H9 (cell line): ENCODE results near the gene OTOS. TPM values are rescaled to one million over a fixed set of nuclear protein-coding genes. Genes with fewer than 3 reads are reported as not detected.

ENCODE experiments used
- DNase-seq: peaks from one replicate; pipeline ENCODE4 v3.0.0-alpha.2; 2017
- H2AFZ ChIP-seq: one replicate; pipeline ENCODE4 v1.6.1; 2013; ENCODE audit warnings: mild to moderate bottlenecking, low read length, control low read depth, moderate library complexity
- H2AK5ac ChIP-seq: 2 replicates; pipeline ENCODE4 v1.6.1; 2013; ENCODE audit warnings: low read length, control low read depth, mixed read lengths; ENCODE audit not compliant: insufficient read length
- H2BK120ac ChIP-seq: one replicate; pipeline ENCODE4 v1.6.1; 2013; ENCODE audit warnings: low read depth, mild to moderate bottlenecking, low read length, control low read depth, inconsistent platforms; ENCODE audit not compliant: poor library complexity, severe bottlenecking
- H2BK12ac ChIP-seq: 2 replicates; pipeline ENCODE4 v1.6.1; 2013; ENCODE audit warnings: low read length, control low read depth, mixed read lengths, low read depth; ENCODE audit not compliant: insufficient read length
- H2BK15ac ChIP-seq: 2 replicates; pipeline ENCODE4 v1.6.1; 2013; ENCODE audit warnings: low read depth, low read length, control low read depth
- H2BK20ac ChIP-seq: one replicate; pipeline ENCODE4 v1.6.1; 2013; ENCODE audit warnings: low read depth, mild to moderate bottlenecking, low read length, control low read depth, inconsistent platforms; ENCODE audit not compliant: poor library complexity, severe bottlenecking
- H2BK5ac ChIP-seq: 2 replicates; pipeline ENCODE4 v1.6.1; 2013; ENCODE audit warnings: low read length, control low read depth, mixed read lengths; ENCODE audit not compliant: insufficient read length
- H3K14ac ChIP-seq: 2 replicates; pipeline ENCODE4 v1.6.1; 2013; ENCODE audit warnings: low read length, control low read depth; ENCODE audit not compliant: insufficient read depth
- H3K18ac ChIP-seq: 2 replicates; pipeline ENCODE4 v1.6.1; 2013; ENCODE audit warnings: low read depth, mild to moderate bottlenecking, mixed read lengths, low read length, control low read depth; ENCODE audit not compliant: insufficient read length
- H3K23ac ChIP-seq: 2 replicates; pipeline ENCODE4 v1.6.1; 2013; ENCODE audit warnings: low read length, control low read depth, mixed read lengths, low read depth; ENCODE audit not compliant: insufficient read length
- H3K23me2 ChIP-seq: 2 replicates; pipeline ENCODE4 v1.6.1; 2013; ENCODE audit warnings: low read depth, mild to moderate bottlenecking, mixed read lengths, low read length, control low read depth; ENCODE audit not compliant: insufficient read length, poor library complexity, severe bottlenecking
- H3K27ac ChIP-seq: 2 replicates; pipeline ENCODE4 v1.5.1; 2013; ENCODE audit warnings: low read length, control low read depth, mixed read lengths, low read depth; ENCODE audit not compliant: insufficient read length
- H3K27me3 ChIP-seq: 2 replicates; pipeline ENCODE4 v1.6.1; 2013; ENCODE audit warnings: low read length, control low read depth, inconsistent platforms; ENCODE audit not compliant: insufficient read depth
- H3K4ac ChIP-seq: 2 replicates; pipeline ENCODE4 v1.6.1; 2013; ENCODE audit warnings: low read depth, mild to moderate bottlenecking, control low read depth, inconsistent platforms, low read length, moderate library complexity
- H3K4me1 ChIP-seq: 2 replicates; pipeline ENCODE4 v1.6.1; 2013; ENCODE audit warnings: low read length, control low read depth, inconsistent platforms; ENCODE audit not compliant: insufficient read depth
- H3K4me2 ChIP-seq: 2 replicates; pipeline ENCODE4 v1.6.1; 2013; ENCODE audit warnings: low read length, control low read depth, mixed read lengths; ENCODE audit not compliant: insufficient read length, insufficient read depth
- H3K56ac ChIP-seq: 2 replicates; pipeline ENCODE4 v1.6.1; 2013; ENCODE audit warnings: low read depth, mild to moderate bottlenecking, mixed read lengths, low read length, control low read depth; ENCODE audit not compliant: insufficient read length
- H3K79me1 ChIP-seq: 2 replicates; pipeline ENCODE4 v1.6.1; 2013; ENCODE audit warnings: low read depth, mild to moderate bottlenecking, moderate library complexity, low read length, control low read depth, inconsistent platforms; ENCODE audit not compliant: insufficient read depth, poor library complexity, severe bottlenecking
- H3K79me2 ChIP-seq: 2 replicates; pipeline ENCODE4 v1.6.1; 2013; ENCODE audit warnings: low read length, control low read depth, inconsistent platforms; ENCODE audit not compliant: insufficient read depth
- H3K9ac ChIP-seq: 2 replicates; pipeline ENCODE4 v1.6.1; 2013; ENCODE audit warnings: low read length, control low read depth, mixed read lengths; ENCODE audit not compliant: insufficient read length; ENCODE audit errors: extremely low read depth
- H3K9me3 ChIP-seq: one replicate; pipeline ENCODE4 v1.6.1; 2013; ENCODE audit warnings: low read depth, low read length, inconsistent platforms; ENCODE audit not compliant: control insufficient read depth
- H3T11ph ChIP-seq: one replicate; pipeline ENCODE4 v1.6.1; 2013; ENCODE audit warnings: mild to moderate bottlenecking, low read length, control low read depth, inconsistent platforms
- H4K20me1 ChIP-seq: one replicate; pipeline ENCODE4 v1.6.1; 2013; ENCODE audit not compliant: control insufficient read depth, insufficient read length, insufficient read depth
- H4K5ac ChIP-seq: 2 replicates; pipeline ENCODE4 v1.6.1; 2013; ENCODE audit warnings: low read depth, mild to moderate bottlenecking, mixed read lengths, low read length, control low read depth; ENCODE audit not compliant: insufficient read length
- H4K8ac ChIP-seq: replicated peaks from 2 replicates; pipeline ENCODE4 v1.6.1; 2013; ENCODE audit warnings: low read length, control low read depth, mixed read lengths, low read depth; ENCODE audit not compliant: insufficient read length
- H4K91ac ChIP-seq: 2 replicates; pipeline ENCODE4 v1.6.1; 2013; ENCODE audit warnings: low read depth, mild to moderate bottlenecking, moderate library complexity, mixed read lengths, low read length, control low read depth; ENCODE audit not compliant: insufficient read length
- H3K27ac Mint-ChIP-seq, 3 experiments: 2 replicates in 2 of 3; 3 replicates in 1 of 3; pipeline ENCODE4 v1.8.0; 2020 to 2021; ENCODE audit warnings: mixed read lengths in 3 of 3, mild to moderate bottlenecking in 1 of 3, moderate library complexity in 1 of 3
- H3K27me3 Mint-ChIP-seq: 2 replicates; pipeline ENCODE4 v1.8.0; 2021; ENCODE audit warnings: low read depth, mild to moderate bottlenecking, moderate library complexity, mixed read lengths
- H3K36me3 Mint-ChIP-seq, 3 experiments: 2 replicates in 2 of 3; 3 replicates in 1 of 3; pipeline ENCODE4 v1.8.0; 2020 to 2021; ENCODE audit warnings: low read depth in 3 of 3, mixed read lengths in 3 of 3; ENCODE audit not compliant: insufficient read depth in 1 of 3
- H3K4me1 Mint-ChIP-seq, 2 experiments: 2 replicates each; pipeline ENCODE4 v1.8.0; 2020; ENCODE audit warnings: mixed read lengths in 2 of 2
- H3K4me3 Mint-ChIP-seq, 2 experiments: 2 replicates in 1 of 2; 3 replicates in 1 of 2; pipeline ENCODE4 v1.8.0; 2020 to 2021; ENCODE audit warnings: mild to moderate bottlenecking in 2 of 2, mixed read lengths in 2 of 2, moderate library complexity in 1 of 2
- H3K9me3 Mint-ChIP-seq, 2 experiments: 2 replicates in 1 of 2; 3 replicates in 1 of 2; pipeline ENCODE4 v1.8.0; 2020; ENCODE audit warnings: mild to moderate bottlenecking in 2 of 2, mixed read lengths in 2 of 2, moderate library complexity in 1 of 2
- WGBS: extraction: QIAGEN DNeasy Blood & Tissue Kit; methylation state at CpG from one replicate; pipeline ENCODE4 v1.1.7; 2013; ENCODE audit warnings: missing lambda C conversion rate, low lambda C conversion rate, mixed read lengths; ENCODE audit not compliant: insufficient read length; ENCODE audit errors: extremely low coverage; 5-methylcytosine and 5-hydroxymethylcytosine counted together
- total RNA-seq: library from RNA; stranded (reverse); gene quantifications from 2 replicates; pipeline ENCODE4 v1.2.1, GENCODE V29; 2021
- TF ChIP-seq, protein P1 (sequence below): fragments of 200-600 bp; sonication (generic); conservative IDR thresholded peaks from 3 replicates; pipeline ENCODE4 v1.8.0; 2021; ENCODE audit warnings: antibody characterized with exemption, mild to moderate bottlenecking

The OTOS gene
- total RNA-seq, 1 experiment from 2014 or later = not detected

DNA sequence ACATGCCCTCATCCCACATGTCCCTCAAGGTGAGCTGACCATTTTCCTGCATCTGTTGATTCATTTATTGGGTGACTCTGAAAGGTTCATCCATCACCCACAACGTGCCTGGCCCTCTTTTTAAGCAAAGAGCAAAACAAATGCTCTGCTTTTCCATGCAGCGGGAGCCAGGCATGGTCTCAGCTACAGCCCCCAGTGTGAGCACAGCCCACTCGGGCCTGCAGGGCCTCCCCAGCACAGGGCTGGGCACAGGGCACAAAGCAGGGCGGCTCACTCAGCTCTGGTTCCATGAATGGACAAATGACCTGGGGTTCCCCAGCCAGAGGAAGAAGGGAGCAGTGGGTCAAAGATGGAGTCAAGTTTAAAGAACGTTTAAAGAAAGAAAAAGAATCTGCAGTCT is 24.1 kb upstream of the OTOS start:
- H3K14ac ChIP-seq = no peak overlapping the region
- H3K23me2 ChIP-seq = no peaks in the 10 kb centered on the region
- no peak overlapping the region for H2BK12ac ChIP-seq
- no peak for DNase-seq
- no peaks in the 10 kb centered on the region for H4K20me1 ChIP-seq
- no peak overlapping the region for H3K4ac ChIP-seq
- H2BK20ac ChIP-seq = no peak overlapping the region
- Mint-ChIP-seq H3K4me1 (no peaks in the 10 kb centered on the region), H3K9me3 (peaks cover 0 to 11% of the 10 kb centered on the region in 2 experiments; a peak in 3 of 5 replicates), H3K27ac (no peak overlapping the region; a peak in 1 of 7 replicates), H3K27me3 (peaks cover 21% of the 10 kb centered on the region), H3K36me3 (no peaks in the 10 kb centered on the region), H3K4me3 (no peak overlapping the region)
- H2AK5ac ChIP-seq = no peak overlapping the region
- no peak overlapping the region for H2BK15ac ChIP-seq
- no peak overlapping the region for H2BK120ac ChIP-seq
- no peaks in the 10 kb centered on the region for H3K4me1 ChIP-seq
- H3K79me1 ChIP-seq = no peaks in the 10 kb centered on the region
- no peak overlapping the region for H4K5ac ChIP-seq
- TF ChIP-seq, protein P1, sequence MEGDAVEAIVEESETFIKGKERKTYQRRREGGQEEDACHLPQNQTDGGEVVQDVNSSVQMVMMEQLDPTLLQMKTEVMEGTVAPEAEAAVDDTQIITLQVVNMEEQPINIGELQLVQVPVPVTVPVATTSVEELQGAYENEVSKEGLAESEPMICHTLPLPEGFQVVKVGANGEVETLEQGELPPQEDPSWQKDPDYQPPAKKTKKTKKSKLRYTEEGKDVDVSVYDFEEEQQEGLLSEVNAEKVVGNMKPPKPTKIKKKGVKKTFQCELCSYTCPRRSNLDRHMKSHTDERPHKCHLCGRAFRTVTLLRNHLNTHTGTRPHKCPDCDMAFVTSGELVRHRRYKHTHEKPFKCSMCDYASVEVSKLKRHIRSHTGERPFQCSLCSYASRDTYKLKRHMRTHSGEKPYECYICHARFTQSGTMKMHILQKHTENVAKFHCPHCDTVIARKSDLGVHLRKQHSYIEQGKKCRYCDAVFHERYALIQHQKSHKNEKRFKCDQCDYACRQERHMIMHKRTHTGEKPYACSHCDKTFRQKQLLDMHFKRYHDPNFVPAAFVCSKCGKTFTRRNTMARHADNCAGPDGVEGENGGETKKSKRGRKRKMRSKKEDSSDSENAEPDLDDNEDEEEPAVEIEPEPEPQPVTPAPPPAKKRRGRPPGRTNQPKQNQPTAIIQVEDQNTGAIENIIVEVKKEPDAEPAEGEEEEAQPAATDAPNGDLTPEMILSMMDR = no peak
- H3K56ac ChIP-seq = no peak overlapping the region
- no peak overlapping the region for H3K27ac ChIP-seq
- no CpG with 5 or more reads among the region's 5 CpGs for WGBS
- H3K9me3 ChIP-seq = no peaks in the 10 kb centered on the region
- no peak overlapping the region for H3T11ph ChIP-seq
- no peaks in the 10 kb centered on the region for H3K27me3 ChIP-seq
- H4K91ac ChIP-seq = no peak overlapping the region
- H3K4me2 ChIP-seq = no peak overlapping the region
- H2BK5ac ChIP-seq = no peak overlapping the region
- no peaks in the 10 kb centered on the region for H3K79me2 ChIP-seq
- no peak overlapping the region for H3K18ac ChIP-seq
- no peak overlapping the region for H3K9ac ChIP-seq
- no peak overlapping the region for H4K8ac ChIP-seq
- no peak overlapping the region for H2AFZ ChIP-seq
- no peak overlapping the region for H3K23ac ChIP-seq
